T-helper 2 cell treated with Interferon-gamma antibody and Interleukin-4, amounts not matched to agents 5 μg/mL and 100 μg/mL, for 36 hours (primary cell): ENCODE data around the gene SORBS2.

Experiments used
- DNase-seq: peaks from one replicate; pipeline ENCODE4 v3.0.0; 2021; ENCODE audit warnings: low spot score
- H3K27ac Mint-ChIP-seq: one replicate; pipeline ENCODE4 v1.8.0; 2021; ENCODE audit warnings: mild to moderate bottlenecking, mixed read lengths
- H3K27me3 Mint-ChIP-seq: one replicate; pipeline ENCODE4 v1.8.0; 2021; ENCODE audit warnings: low read depth, mixed read lengths
- H3K36me3 Mint-ChIP-seq: one replicate; pipeline ENCODE4 v1.8.0; 2021; ENCODE audit warnings: low read depth, mixed read lengths
- H3K4me1 Mint-ChIP-seq: one replicate; pipeline ENCODE4 v1.8.0; 2021; ENCODE audit warnings: low read depth, mixed read lengths
- H3K4me3 Mint-ChIP-seq: one replicate; pipeline ENCODE4 v1.8.0; 2022; ENCODE audit warnings: mild to moderate bottlenecking, moderate library complexity, mixed read lengths
- H3K9me3 Mint-ChIP-seq: one replicate; pipeline ENCODE4 v1.8.0; 2021; ENCODE audit warnings: mixed read lengths

SORBS2 gene

DNA sequence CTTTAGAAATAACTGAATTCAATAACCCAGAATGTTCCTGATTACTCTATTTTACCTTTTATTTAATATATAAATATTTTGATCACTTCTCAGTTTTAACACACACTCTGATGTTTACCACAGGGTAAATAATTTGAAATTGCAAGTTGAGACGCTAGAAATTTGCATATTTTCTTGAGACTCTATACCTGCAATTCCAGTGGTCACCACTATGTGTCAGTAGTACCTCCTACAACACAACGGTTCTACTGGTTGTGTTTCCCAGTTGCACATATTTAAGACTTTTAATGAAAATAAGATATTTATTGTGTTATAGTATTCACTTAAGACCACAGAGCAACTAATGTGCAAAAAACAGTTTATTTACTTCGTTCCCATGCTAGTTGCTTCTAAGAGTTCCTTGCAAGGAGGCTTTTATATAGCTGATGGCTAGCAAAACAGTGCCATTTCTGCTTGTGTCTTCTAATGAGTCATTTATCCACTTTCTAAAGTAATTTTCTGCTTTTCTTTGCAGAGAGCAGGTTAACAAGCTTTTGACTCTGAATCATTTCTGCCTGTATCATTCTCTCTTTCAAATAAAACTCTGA lies 177.8 kb downstream of the SORBS2 start:
- H3K27ac Mint-ChIP-seq: no peak overlapping the region
- H3K27me3 Mint-ChIP-seq: peaks cover 26% of the 10 kb centered on the region
- DNase-seq: no peak
- H3K36me3 Mint-ChIP-seq: no peaks in the 10 kb centered on the region
- no peaks in the 10 kb centered on the region for H3K4me1 Mint-ChIP-seq
- H3K4me3 Mint-ChIP-seq: no peak overlapping the region
- peaks cover 6% of the 10 kb centered on the region for H3K9me3 Mint-ChIP-seq

DNA sequence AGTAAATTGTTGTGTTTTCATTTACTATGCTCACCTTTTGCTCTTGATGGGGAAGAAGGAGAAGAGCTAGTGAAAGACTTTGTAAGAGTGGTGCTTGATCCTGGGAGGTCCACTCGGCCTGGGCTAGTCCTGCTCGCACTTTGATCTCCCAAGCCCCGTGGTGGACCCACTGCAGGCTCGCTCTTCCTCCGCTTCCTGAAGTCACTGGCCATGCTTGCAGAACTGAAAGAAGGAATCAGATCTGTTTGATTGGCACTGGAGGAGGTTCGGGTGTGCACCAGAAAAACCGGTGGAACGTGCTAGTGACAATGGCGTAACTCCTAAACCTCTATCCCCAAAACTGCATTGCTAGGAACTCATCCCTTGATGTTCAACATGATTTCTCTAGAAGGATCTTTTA lies 185.2 kb downstream of the SORBS2 start:
- no peak for DNase-seq
- H3K27me3 Mint-ChIP-seq: no peaks in the 10 kb centered on the region
- no peak overlapping the region for H3K4me3 Mint-ChIP-seq
- H3K36me3 Mint-ChIP-seq: no peaks in the 10 kb centered on the region
- no peaks in the 10 kb centered on the region for H3K4me1 Mint-ChIP-seq
- H3K9me3 Mint-ChIP-seq: no peaks in the 10 kb centered on the region
- no peak overlapping the region for H3K27ac Mint-ChIP-seq

DNA sequence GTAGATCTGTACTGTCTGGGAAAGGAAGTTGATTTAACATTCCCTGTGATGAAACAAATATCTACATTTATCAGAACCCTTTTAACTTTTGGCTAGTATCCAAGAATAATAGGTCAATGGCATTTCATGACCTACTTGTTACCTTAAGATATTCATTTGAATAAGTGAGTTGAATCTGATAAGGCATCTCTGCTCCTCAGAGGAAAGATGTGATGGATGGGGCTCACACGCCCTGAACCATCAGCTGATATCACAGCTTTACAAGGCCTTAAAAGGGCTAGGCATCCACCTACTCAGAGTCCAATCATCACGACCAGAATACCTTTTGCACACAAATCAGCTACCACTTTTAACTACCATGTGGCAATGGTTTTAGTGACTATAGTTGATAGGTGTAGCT lies 186.5 kb downstream of the SORBS2 start:
- H3K27me3 Mint-ChIP-seq: no peaks in the 10 kb centered on the region
- DNase-seq: no peak
- H3K36me3 Mint-ChIP-seq: no peaks in the 10 kb centered on the region
- no peaks in the 10 kb centered on the region for H3K4me1 Mint-ChIP-seq
- H3K4me3 Mint-ChIP-seq: no peak overlapping the region
- H3K9me3 Mint-ChIP-seq: no peaks in the 10 kb centered on the region
- H3K27ac Mint-ChIP-seq: no peak overlapping the region

DNA sequence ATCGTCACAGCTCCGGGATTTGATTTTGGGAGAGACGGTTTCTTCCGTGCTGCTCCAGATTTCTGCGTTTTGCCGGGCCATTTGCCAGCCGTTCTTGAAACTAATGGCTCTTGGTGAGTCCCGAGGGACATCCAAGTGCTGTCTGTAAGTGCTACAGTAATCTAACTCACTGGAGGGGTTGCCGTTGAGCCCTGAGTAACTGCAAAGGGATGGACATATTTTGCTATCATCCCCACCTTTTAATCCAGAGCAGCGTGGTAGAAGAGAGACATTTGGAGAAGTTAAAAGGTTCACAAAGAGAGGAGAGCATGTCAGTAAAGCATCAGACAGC lies 187.8 kb downstream of the SORBS2 start:
- H3K27me3 Mint-ChIP-seq: no peaks in the 10 kb centered on the region
- no peak overlapping the region for H3K4me3 Mint-ChIP-seq
- no peak for DNase-seq
- no peaks in the 10 kb centered on the region for H3K9me3 Mint-ChIP-seq
- H3K4me1 Mint-ChIP-seq: no peaks in the 10 kb centered on the region
- no peak overlapping the region for H3K27ac Mint-ChIP-seq
- no peaks in the 10 kb centered on the region for H3K36me3 Mint-ChIP-seq

DNA sequence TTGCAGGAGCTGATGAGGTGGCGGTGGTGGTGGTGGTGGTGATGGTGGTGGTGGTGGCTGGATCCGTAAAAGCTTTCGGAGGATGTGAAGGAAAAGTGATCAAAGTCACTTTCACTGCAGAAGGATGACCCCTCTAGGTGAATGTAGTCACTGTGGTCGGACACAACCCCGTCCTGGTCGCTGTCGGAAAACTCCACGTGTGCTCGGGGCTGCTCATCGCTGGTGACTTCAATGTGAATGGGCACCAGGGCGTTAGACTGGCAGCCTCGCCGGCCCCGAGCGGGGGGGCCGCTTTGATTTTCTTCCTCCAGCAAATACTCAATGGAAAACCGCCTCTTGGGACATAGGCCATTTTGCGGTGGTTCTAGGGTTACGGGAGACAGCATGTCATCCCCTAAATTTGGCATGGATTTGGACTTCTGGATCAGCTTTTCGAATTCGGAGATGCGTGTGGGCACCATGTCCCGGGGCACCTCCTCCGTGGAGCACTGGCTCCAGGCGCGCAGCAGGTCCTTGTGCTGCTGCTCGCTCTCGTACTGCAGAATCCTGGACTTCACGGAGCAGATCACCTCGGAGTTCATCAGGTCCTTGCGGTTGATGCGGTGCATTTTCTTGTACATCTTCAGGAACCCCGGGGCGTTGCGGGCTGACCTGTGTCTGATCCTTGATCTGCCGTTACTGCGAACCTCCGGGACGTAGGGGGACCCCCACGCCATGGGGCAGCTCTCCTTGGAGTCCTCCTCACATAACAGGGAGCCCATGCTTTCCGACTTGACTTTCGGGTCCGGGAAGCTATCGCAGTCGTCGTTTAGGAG lies 188.3 kb downstream of the SORBS2 start:
- no peak for DNase-seq
- Mint-ChIP-seq H3K9me3 (no peaks in the 10 kb centered on the region), H3K27me3 (no peaks in the 10 kb centered on the region)

DNA sequence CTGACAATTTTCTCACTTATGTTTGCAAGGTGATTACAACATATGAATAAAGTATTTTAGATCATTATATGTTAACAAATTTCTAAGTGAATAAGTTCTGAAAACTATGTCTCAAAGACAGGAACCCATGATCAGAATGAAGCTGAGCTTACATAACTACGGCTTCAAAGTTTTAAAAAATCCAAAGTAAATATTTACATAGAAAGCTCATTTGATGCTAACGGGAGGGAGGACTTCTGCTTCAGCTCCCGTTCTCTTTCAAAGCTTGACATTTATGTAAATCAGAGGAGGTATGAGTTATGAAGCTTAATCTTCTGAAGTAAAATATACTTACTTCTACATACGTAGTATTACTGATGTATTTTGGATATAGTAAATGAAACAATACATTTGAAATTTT lies 203.8 kb downstream of the SORBS2 start:
- Mint-ChIP-seq H3K4me3 (no peak overlapping the region), H3K4me1 (no peaks in the 10 kb centered on the region), H3K27ac (no peak overlapping the region), H3K9me3 (no peaks in the 10 kb centered on the region), H3K36me3 (no peaks in the 10 kb centered on the region), H3K27me3 (peaks cover 5% of the 10 kb centered on the region)
- DNase-seq: no peak

More for the DNA sequence above, 188.3 kb downstream of the SORBS2 start:
- H3K4me3 Mint-ChIP-seq: no peak overlapping the region
- no peaks in the 10 kb centered on the region for H3K4me1 Mint-ChIP-seq
- H3K27ac Mint-ChIP-seq: no peak overlapping the region
- no peaks in the 10 kb centered on the region for H3K36me3 Mint-ChIP-seq

DNA sequence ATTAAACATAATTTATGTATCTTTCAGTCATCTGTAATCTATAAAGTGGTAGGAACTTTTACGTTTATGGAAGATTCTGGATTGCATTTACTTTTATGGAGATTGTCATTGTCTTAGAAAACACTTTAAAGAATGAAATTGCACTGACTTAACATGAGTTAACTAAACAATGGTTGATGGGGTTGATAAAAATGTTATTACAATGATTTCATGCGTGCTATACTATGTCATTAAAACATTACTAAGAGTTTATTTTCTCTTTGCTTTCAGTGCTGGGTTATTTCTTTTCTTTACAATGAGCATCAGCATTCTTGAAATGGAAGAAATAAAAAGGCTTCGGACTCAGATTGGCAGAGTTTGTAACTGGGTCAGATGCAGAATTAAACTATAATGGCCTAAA lies 209.6 kb downstream of the SORBS2 start:
- Mint-ChIP-seq H3K27ac (no peak overlapping the region), H3K9me3 (no peaks in the 10 kb centered on the region), H3K4me1 (no peaks in the 10 kb centered on the region), H3K4me3 (no peak overlapping the region), H3K27me3 (peaks cover 5% of the 10 kb centered on the region), H3K36me3 (no peaks in the 10 kb centered on the region)
- no peak for DNase-seq

DNA sequence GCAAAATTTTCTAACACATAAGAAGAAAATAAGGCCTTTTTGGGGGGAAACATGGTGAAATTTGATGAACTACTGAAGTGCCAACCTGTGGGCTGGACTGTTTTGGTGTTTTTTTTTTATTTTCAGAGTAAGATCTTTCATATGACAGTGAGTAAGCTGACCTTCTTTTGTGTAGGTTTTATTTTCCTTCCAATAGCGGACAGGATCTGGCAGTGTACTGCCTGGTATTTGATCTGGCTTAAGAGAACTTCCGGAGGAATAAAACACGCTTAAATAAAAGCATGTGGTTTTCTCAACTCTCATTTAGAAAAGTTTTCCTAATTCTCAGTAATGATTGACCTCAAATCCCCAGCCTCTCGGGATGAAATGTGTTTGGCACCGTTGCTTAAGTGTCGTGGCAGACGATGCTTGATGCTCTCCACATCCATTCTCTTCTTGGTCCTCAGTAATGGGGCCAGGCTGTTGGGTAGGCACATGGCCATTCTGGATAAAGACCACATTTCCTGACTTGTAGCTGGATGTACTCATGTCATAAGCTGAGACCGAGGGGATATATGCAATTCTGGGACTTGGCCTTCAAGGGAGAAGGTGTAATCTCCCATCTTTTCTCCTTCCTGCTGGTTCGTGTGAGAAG lies 211.1 kb downstream of the SORBS2 start:
- no peak overlapping the region for H3K4me3 Mint-ChIP-seq
- no peaks in the 10 kb centered on the region for H3K9me3 Mint-ChIP-seq
- DNase-seq: no peak
- no peak overlapping the region for H3K27ac Mint-ChIP-seq
- no peaks in the 10 kb centered on the region for H3K4me1 Mint-ChIP-seq
- H3K27me3 Mint-ChIP-seq: peaks cover 8% of the 10 kb centered on the region
- H3K36me3 Mint-ChIP-seq: no peaks in the 10 kb centered on the region

DNA sequence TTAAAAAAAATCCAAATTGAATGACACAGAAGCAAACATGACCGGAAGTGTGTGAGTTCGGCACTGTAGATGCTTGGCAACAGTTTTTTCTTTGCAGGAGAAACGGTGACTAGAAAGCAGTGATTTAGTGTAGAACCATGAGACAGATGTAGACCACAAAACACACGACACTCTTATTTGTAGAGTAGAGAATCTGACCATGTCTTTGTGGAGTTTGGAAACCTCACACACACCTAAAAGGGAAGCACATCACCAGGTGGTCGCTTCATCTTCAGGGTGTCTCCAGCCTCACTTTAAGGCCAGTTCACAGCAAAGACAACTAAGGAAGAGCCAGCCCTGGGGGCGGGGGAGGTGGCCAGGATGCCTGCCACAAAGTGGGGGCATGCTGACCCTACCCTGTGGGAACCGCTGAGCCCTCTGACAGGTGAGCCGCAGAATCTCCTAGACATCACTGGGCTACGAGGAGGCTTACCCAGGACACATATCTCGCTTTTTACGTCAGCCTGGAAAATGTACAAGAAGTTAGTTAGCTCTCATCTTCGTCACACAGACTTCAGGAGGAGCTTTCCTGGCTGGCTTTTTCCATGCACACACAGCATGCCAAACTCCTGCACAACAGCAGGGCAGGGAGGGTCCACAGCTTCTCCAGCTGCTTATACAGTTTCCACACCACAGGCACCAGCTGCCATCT lies 212.3 kb downstream of the SORBS2 start:
- DNase-seq: no peak
- H3K27ac Mint-ChIP-seq: no peak overlapping the region
- H3K27me3 Mint-ChIP-seq: peaks cover 11% of the 10 kb centered on the region
- H3K9me3 Mint-ChIP-seq: no peaks in the 10 kb centered on the region
- no peaks in the 10 kb centered on the region for H3K4me1 Mint-ChIP-seq
- H3K36me3 Mint-ChIP-seq: no peaks in the 10 kb centered on the region
- H3K4me3 Mint-ChIP-seq: no peak overlapping the region

DNA sequence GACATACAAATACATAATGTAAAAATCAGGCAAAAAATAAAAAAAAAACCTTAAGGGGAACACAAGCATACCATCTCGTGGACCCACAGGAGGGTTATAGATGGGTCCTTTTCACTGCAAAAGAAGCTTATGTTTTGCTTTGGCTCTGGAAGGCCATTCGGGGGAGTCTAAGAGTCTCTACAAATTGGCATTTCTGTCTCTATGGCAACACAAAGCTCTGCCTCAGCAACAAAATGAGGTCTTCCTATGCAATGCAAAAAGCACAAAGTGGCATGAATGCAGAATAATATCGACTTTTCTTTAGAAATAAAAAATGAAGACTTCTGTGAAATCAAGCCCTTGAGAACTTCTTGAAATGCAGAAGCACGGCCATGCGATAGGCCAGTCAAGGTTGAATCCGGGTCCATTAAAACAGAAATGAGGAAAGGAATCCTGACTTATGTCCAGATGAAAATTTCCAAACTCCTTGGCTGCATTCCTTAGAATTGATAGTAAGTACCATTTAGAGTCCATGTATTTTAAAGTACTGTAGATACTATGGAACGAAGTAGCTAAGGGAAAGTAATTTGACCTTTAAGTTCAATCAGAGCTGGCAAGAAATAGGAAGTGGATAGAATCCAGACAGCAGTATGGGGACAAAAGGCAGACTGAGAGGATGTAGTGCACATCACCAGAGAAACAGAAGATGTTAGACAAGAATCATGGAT lies 213.0 kb downstream of the SORBS2 start:
- no peak overlapping the region for H3K4me3 Mint-ChIP-seq
- H3K9me3 Mint-ChIP-seq: no peaks in the 10 kb centered on the region
- H3K4me1 Mint-ChIP-seq: no peaks in the 10 kb centered on the region
- no peaks in the 10 kb centered on the region for H3K36me3 Mint-ChIP-seq
- peaks cover 12% of the 10 kb centered on the region for H3K27me3 Mint-ChIP-seq
- H3K27ac Mint-ChIP-seq: no peak overlapping the region
- DNase-seq: no peak

DNA sequence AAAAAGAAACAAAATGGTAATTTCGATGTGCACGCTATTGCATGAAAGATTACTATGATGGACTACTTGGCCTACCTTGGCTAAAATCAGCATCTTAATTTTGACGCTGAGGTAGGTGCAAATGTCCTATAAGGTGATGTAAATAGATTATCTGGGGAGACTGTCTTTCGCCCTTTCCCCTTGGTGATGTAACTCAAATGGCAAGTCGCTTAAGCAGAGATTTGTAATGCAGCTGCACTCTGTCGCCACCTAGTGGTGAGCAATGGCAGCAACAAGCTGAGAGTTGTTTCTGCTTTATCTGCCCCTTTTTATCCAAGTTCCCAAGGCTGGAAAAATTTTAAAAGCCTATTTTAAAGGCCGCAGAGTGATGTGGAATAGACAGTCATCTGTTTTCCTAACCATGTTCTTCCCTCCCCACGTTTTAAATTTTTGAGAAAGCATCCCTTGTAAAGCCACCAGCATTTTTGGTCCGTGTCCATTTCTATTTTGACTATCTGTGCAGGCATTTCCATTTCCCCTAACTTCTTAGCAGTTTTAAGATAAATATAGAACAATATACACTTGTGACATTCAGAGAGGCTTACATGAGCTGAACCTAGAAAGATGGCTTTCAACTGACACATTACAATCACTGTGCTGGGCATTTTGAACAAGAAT lies 214.3 kb downstream of the SORBS2 start:
- peak; percentile 49 for DNase-seq
- Mint-ChIP-seq H3K4me1 (no peaks in the 10 kb centered on the region), H3K27ac (no peak overlapping the region), H3K36me3 (no peaks in the 10 kb centered on the region), H3K4me3 (no peak overlapping the region), H3K9me3 (no peaks in the 10 kb centered on the region), H3K27me3 (peaks cover 10% of the 10 kb centered on the region)

DNA sequence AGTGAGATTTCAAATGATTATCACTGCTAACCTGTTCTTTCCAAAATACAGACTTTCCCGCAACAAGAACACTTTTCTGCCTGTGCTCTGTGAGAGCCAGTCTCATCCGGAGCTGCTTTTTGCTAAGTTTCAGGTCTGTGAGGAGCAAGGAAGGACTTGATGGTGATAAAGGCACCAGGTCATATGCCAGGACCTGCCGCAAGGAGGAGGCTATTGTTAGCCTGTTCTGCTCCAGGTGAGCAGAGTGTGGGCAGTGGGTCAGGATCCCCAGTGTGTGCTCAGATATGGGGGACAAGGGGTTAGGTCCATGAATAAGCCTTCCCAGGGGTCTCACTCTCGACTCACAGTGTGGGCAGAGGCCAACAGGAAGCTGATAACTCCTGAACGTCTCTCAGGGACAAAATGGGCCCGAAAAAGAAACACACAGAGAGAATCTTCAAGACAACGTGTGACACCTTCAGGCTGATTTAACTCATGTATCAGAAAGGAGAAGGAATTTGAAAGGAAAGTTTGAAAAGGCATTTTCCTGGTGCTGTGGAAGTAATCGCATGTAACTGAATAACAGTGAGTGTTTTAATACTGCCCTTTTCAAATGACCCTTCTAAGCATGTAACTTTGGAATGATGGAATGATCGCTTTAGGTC lies 219.0 kb downstream of the SORBS2 start:
- Mint-ChIP-seq H3K4me1 (no peaks in the 10 kb centered on the region), H3K4me3 (no peak overlapping the region), H3K36me3 (no peaks in the 10 kb centered on the region), H3K9me3 (no peaks in the 10 kb centered on the region), H3K27ac (no peak overlapping the region), H3K27me3 (peaks cover 29% of the 10 kb centered on the region)
- no peak for DNase-seq

DNA sequence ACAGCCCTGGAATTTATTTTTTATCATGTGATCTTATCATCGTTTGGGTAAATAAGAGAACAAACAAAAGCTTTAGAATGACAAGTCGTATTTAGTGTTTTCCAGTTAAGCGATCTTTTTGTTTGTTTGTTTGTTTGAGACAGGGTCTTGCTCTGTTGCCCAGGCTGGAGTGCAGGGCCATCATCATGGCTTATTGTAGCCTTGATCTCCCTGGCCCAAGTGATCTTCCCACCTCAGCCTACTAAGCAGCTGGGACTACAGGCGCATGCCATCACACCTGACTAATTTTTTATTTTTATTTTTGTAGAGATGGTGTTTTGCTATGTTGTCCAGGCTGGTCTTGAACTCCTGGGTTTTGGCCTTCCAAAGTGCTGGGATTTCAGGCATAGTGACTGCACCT lies 219.6 kb downstream of the SORBS2 start:
- Mint-ChIP-seq H3K4me3 (no peak overlapping the region), H3K36me3 (no peaks in the 10 kb centered on the region), H3K9me3 (no peaks in the 10 kb centered on the region), H3K27me3 (peaks cover 34% of the 10 kb centered on the region), H3K27ac (no peak overlapping the region), H3K4me1 (peaks cover 1% of the 10 kb centered on the region)
- no peak for DNase-seq
